HG03558 (cell line): ENCODE measurements around the gene RASSF5.
"Not testable (repeated sequence)": the region's sequence is repeated elsewhere in the genome, so short reads cannot be mapped to it uniquely, and the experiment has no call there.

ENCODE experiments used
- ATAC-seq: cut with Tn5 transposase; IDR thresholded peaks from one replicate; pipeline ENCODE4 v1.9.1; 2021; ENCODE audit warnings: moderate number of reproducible peaks; ENCODE audit not compliant: unreplicated experiment; ENCODE audit errors: extremely low read depth

Gene RASSF5

DNA sequence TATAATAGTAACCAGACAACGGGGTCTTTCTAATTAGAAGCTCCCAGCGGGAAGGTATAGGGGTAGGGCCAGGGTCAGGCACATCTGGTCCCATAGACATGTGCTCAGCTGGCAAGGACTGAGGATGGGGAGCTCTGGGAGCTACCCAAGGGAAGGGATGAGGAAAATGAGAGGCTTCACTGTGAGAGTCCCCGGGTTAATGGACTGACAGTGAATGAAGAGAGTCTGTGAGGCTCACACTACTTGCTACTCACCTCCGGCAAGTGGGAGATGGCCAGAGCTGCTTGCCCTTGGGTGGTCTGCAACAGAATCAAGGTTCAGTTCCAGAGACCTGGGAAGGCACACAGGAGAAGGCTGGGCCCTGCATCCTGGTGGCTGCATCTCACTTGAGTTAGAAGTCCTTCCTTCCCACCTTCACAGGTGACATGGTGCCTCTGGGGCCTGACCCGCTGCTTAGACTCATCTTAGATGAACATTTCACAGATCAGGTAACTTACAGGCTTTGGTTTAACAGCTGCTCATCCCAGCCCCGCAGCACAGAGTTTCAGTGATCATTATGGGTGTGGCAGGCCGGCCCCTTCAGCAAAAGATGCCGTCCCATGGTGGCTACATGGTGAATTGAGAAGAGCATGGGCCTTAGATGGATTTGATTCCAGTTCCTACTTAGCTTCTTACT, 73.2 kb downstream of the RASSF5 start:
- ATAC-seq: no peak

GRCh38 chr1:206581114-206581497, 73.8 kb downstream of the RASSF5 start:
- not testable (repeated sequence) for ATAC-seq

GRCh38 chr1:206581571-206581981, 74.2 kb downstream of the RASSF5 start:
- no peak for ATAC-seq

GRCh38 chr1:206582537-206582936, 75.2 kb downstream of the RASSF5 start:
- no peak for ATAC-seq

GRCh38 chr1:206582971-206583706, 75.8 kb downstream of the RASSF5 start:
- ATAC-seq: no peak

DNA sequence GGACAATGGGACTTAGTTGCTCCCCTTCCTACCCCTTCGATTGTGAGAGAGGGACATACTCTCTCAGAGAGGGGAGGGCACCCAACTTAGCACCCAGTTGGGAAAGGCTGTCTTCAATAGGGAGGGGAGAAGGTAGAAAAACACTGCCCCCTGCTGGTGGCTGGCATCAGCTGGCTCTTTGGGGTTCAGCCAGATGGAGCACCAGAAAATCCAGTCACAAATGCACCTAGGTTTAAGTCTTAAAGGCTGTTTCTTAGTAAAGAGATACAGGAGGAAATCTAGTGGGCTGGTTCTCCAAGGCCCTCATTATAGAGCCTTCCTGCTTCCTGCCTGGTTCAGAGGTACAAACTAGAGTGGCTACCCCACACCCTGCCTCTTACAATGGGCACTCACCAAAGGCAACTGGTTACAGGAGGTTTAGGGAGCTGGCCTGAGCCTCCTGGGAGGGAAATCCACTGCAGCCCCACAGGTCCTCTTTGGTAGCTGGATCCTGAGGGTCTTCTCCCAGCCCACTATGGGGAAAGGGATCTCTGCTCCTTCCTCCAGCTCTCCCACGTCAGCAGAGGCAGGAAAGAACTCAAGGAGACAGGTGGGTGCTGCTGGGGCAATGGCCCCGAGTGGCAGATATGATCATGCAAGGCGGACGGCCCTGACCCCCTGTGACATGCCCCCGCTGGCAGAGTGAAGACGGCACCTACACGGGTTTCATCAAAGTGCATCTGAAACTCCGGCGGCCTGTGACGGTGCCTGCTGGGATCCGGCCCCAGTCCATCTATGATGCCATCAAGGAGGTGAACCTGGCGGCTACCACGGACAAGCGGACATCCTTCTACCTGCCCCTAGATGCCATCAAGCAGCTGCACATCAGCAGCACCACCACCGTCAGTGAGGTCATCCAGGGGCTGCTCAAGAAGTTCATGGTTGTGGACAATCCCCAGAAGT, 76.6 kb downstream of the RASSF5 start:
- no peak for ATAC-seq

GRCh38 chr1:206584683-206585082, 77.4 kb downstream of the RASSF5 start:
- ATAC-seq: no peak

DNA sequence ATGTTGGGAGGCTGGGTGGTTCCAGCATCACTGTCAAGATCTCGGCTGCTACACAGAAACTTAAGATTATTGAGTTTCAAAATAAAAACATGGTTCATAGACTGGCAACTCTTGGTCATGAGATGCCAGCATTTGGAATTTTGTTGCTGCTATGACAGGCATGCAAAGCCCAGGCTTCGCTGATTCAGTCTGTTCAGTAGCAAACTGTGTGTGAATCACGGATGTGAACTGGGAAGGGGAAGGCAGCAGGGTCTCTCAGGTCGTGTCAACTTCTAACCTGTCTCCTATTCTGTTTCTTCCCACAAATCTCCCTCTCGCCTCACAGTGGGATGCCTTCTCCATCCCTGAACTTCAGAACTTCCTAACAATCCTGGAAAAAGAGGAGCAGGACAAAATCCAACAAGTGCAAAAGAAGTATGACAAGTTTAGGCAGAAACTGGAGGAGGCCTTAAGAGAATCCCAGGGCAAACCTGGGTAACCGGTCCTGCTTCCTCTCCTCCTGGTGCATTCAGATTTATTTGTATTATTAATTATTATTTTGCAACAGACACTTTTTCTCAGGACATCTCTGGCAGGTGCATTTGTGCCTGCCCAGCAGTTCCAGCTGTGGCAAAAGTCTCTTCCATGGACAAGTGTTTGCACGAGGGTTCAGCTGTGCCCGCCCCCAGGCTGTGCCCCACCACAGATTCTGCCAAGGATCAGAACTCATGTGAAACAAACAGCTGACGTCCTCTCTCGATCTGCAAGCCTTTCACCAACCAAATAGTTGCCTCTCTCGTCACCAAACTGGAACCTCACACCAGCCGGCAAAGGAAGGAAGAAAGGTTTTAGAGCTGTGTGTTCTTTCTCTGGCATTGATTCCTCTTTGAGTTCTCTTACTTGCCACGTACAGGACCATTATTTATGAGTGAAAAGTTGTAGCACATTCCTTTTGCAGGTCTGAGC, 79.4 kb downstream of the RASSF5 start:
- ATAC-seq: no peak

DNA sequence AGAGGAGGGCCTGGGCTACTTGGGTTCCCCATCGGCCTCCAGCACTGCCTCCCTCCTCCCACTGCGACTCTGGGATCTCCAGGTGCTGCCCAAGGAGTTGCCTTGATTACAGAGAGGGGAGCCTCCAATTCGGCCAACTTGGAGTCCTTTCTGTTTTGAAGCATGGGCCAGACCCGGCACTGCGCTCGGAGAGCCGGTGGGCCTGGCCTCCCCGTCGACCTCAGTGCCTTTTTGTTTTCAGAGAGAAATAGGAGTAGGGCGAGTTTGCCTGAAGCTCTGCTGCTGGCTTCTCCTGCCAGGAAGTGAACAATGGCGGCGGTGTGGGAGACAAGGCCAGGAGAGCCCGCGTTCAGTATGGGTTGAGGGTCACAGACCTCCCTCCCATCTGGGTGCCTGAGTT, 80.6 kb downstream of the RASSF5 start:
- ATAC-seq: no peak

GRCh38 chr1:206588492-206588891, 81.2 kb downstream of the RASSF5 start:
- no peak for ATAC-seq

DNA sequence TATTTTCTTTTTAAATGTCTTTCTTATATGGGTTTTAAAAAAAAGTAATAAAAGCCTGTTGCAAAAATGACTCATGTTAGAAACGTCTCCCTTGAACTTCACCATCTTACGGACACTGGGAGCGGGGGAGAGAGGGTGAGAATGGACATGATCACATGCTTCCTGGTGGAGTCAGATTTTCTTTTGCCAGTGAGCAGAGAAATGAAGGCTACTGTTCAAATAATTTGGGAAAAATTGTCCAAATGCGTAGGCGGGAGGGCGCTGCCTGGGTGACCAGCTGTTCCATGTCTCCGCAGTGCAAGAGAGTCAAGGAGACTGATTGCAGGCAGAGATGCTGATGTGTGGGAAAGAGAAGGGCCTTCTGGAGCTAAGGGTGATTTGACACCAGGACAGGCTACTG, 81.9 kb downstream of the RASSF5 start:
- no peak for ATAC-seq

DNA sequence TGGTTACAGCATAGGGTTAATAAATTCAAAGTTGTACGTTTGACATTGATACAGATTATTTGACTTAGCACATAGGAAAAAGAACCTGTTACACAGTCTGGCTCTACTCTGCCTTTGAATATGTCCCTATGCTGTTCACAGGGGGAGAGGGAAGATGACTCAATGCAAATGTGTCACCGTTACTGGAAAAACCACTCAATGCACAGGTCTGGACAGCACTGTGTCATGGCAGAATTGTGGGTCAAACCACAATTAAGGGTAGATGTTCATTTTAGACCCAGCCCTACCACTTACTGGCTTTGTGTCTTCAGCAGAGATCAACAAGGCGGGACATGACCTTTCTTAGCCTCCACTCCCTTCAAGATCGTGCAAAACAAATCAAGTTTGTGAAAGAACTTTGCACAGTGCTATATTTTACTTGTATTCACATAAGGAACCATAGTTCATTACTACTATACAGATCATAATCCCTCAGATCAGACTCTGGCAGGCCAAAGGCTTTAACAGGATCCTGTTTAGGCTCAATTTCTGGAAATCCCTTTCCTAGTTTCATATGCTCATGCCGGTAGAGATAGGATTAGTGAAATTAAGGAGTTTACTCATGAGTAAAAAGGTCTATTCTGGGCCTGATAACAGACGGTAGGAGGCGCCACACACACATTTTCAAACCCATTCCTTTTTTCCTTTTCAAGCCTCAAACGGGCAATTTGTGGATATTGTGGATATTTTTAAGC, 82.9 kb downstream of the RASSF5 start:
- no peak for ATAC-seq

DNA sequence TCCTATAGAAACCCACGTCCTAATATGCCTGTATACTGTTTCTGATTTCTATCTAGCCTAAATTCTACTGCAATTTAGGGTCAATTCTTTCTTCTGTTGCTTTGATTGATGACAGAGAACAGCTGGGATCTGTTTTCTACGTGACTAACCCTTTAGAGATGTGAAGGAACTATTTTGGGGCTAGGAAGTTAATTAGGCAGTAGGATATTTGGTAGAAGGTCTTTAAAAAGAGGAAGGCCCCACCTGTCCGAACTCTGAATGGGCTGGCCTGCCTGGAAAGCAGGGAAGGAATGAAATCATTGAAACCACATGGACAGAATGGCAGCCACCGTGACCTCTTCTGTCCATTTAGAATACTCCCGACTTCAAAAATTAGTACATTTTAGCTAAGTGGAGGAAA, 83.9 kb downstream of the RASSF5 start:
- ATAC-seq: no peak

DNA sequence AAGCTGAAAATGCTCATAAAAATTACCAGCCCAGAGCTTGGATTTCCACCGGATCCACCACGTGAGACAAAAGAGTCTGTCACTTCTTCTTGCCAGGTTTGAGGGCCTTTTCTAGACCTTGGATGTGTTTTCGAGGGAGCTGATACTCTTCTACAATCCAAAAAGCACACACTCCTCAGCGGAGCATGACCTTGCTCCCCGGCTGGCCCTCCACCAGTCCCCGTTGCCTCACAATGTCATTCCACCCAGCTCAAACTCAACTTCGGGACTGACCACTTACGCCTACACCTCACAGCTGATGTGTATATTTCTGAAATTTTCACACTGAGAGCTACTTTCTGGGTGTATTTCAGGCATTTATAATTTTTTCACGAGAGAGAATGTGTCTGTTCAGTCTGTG, 84.4 kb downstream of the RASSF5 start:
- ATAC-seq: no peak

DNA sequence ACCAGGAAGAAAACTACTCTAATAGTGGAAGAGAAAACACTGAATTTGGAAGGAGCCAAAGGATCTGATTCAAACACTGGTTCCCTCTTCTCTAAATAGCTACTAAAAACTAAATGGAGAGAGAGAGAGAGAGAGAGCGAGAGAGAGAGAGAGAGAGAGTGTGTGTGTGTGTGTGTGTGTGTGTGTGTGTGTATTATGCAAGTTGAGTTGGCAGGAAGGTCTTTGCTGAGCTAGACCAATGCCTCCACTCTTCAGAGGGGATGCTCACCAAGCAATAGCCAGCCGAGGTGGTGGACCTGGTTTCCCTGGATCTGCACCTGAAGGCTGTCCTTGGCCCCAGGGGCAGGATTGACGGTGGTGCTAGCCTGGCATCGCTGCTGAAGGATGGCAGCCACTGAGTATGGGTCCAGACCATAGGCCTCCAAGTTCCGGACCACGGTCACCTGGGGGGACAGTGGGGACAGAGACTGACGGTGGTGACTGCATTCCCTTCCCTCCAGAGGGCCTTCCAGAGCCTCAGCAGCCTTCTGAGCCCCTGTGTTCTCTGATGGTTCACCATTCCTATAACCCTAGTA, 86.1 kb downstream of the RASSF5 start:
- ATAC-seq: no peak

GRCh38 chr1:206595581-206596318, 88.4 kb downstream of the RASSF5 start:
- ATAC-seq: no peak

DNA sequence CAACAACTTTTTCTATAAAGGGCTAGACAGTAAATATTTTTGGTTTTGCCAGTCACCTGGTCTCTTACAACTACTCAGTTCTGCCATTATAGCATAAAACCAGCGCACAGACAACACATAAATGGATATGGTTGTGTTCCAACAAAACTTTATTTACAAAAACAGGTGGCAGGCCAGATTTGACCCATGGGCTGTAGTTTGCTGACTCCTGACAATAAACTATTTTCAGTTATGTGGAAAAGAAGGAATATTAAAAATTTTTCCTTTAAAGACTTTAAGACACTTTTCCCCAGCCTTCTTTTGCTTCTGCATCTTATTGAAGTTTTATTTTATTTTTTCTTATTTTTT, 89.0 kb downstream of the RASSF5 start:
- no peak for ATAC-seq

DNA sequence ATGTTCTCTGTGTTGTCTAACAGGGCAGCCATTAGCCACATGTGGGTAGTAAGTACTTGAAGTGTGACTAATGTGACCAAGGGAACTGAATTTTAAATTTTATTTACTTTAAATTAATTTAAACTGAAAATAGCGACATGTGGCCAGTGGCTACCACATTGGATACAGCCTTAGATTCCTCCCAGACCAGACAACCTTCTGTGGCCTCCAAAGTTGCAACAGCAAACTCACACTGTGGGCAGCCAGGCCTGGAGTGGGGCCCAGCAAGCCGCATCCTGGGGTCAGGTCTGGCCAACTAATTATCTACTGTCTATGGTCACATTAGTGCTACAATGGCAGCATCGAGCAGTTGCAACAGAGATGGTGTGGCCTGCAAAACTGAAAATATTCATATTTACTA, 93.2 kb downstream of the RASSF5 start:
- no peak for ATAC-seq
